SH-SY5Y (cell line): Measurements from ENCODE around the gene PCYOX1L.
A peak's percentile ranks its signal among the peaks of the same experiment; 100 is the strongest.

Experiments used
- GATA2 ChIP-seq: IDR thresholded peaks from 2 replicates; pipeline ENCODE4 v1.6.1; 2011; ENCODE audit warnings: mild to moderate bottlenecking, low read depth, low read length
- GATA3 ChIP-seq: IDR thresholded peaks from 2 replicates; pipeline ENCODE4 v1.6.1; 2011; ENCODE audit warnings: low read depth, mild to moderate bottlenecking, low read length, moderate library complexity

PCYOX1L gene

GRCh38 chr5:149323621-149324205 is 34.1 kb upstream of the PCYOX1L start:
- no peak for TF ChIP-seq GATA2

GRCh38 chr5:149324641-149325040 is 33.2 kb upstream of the PCYOX1L start:
- TF ChIP-seq GATA3 (no peak), GATA2 (no peak)

- no peak for TF ChIP-seq GATA3
- no peak for TF ChIP-seq GATA2
These were observed 32.6 kb upstream of the PCYOX1L start for GRCh38 chr5:149325166-149325735.

GRCh38 chr5:149325894-149326293 is 32.0 kb upstream of the PCYOX1L start:
- TF ChIP-seq GATA2 (no peak), GATA3 (no peak)

GRCh38 chr5:149326611-149327010 is 31.2 kb upstream of the PCYOX1L start:
- TF ChIP-seq GATA2 (no peak), GATA3 (no peak)

GRCh38 chr5:149328177-149328576 is 29.7 kb upstream of the PCYOX1L start:
- TF ChIP-seq GATA2 (no peak), GATA3 (no peak)

- TF ChIP-seq GATA3: no peak
- no peak for TF ChIP-seq GATA2
These were observed 24.0 kb upstream of the PCYOX1L start for GRCh38 chr5:149333711-149334443.

- TF ChIP-seq GATA3 (no peak), GATA2 (no peak)
These were observed 20.1 kb upstream of the PCYOX1L start for GRCh38 chr5:149337736-149338135.

- TF ChIP-seq GATA3 (no peak), GATA2 (no peak)
These were observed 19.5 kb upstream of the PCYOX1L start for GRCh38 chr5:149338364-149338763.

GRCh38 chr5:149340920-149341319 is 16.9 kb upstream of the PCYOX1L start:
- TF ChIP-seq GATA3 (no peak), GATA2 (no peak)

GRCh38 chr5:149341876-149342275 is 16.0 kb upstream of the PCYOX1L start:
- no peak for TF ChIP-seq GATA3

GRCh38 chr5:149344151-149344550 is 13.7 kb upstream of the PCYOX1L start:
- no peak for TF ChIP-seq GATA2
- no peak for TF ChIP-seq GATA3

GRCh38 chr5:149345147-149345891 is 12.5 kb upstream of the PCYOX1L start, which contains the start of gene GRPEL2:
GRPEL2 (plus strand) TSS chr5:149345499; CDS start chr5:149345540, 41 bp downstream.
- TF ChIP-seq GATA3: no peak
- peak; percentile 20; the same call in 1 of the 2 replicates for TF ChIP-seq GATA2

- no peak for TF ChIP-seq GATA3
- no peak for TF ChIP-seq GATA2
These were observed 12.0 kb upstream of the PCYOX1L start for GRCh38 chr5:149345892-149346222.

- no peak for TF ChIP-seq GATA2
- TF ChIP-seq GATA3: no peak
These were observed 9.3 kb upstream of the PCYOX1L start for GRCh38 chr5:149348518-149348917.

- no peak for TF ChIP-seq GATA3
- no peak for TF ChIP-seq GATA2
These were observed 8.5 kb upstream of the PCYOX1L start for GRCh38 chr5:149349382-149349781.
